CD14-positive monocyte (primary cell): Measurements from ENCODE around the gene OTUD7B. TPM values are rescaled to one million over a fixed set of nuclear protein-coding genes. Genes with fewer than 3 reads are reported as not detected.
A peak's percentile ranks its signal among the peaks of the same experiment; 100 is the strongest.

Experiments
- DNase-seq, 3 donors: peaks; one replicate each; pipeline ENCODE4 v3.0.0-alpha.2; 2011 to 2022
- H2AFZ ChIP-seq: 2 replicates; pipeline ENCODE4 v1.6.0; 2012; ENCODE audit warnings: mild to moderate bottlenecking, low read depth, low read length, inconsistent platforms; ENCODE audit not compliant: insufficient read depth, poor library complexity, severe bottlenecking
- H3K27ac ChIP-seq, 2 donors: 1 replicate in 1 of 2; 2 replicates in 1 of 2; pipeline ENCODE4 v1.5.1; 2012 to 2013; ENCODE audit warnings: low read length in 2 of 2, control low read depth in 1 of 2, inconsistent platforms in 1 of 2, low read depth in 1 of 2, mild to moderate bottlenecking in 1 of 2
- H3K27me3 ChIP-seq, 2 donors: one replicate each; pipeline versions ENCODE4 v1.6.0 to v1.6.1; 2011 to 2013; ENCODE audit warnings: low read length in 2 of 2; ENCODE audit not compliant: control insufficient read depth in 2 of 2, insufficient read depth in 2 of 2
- H3K36me3 ChIP-seq, 2 donors: replicated peaks in 1 of 2; 1 replicate in 1 of 2; 2 replicates in 1 of 2; pipeline versions ENCODE4 v1.5.1 to v1.6.1; 2012 to 2013; ENCODE audit warnings: low read length in 2 of 2, control low read depth in 1 of 2, inconsistent platforms in 1 of 2, mild to moderate bottlenecking in 1 of 2; ENCODE audit not compliant: insufficient read depth in 2 of 2, control insufficient read depth in 1 of 2
- H3K4me1 ChIP-seq, 2 donors: 1 replicate in 1 of 2; 2 replicates in 1 of 2; pipeline versions ENCODE4 v1.5.1 to v1.6.1; 2012 to 2013; ENCODE audit warnings: low read length in 2 of 2, control low read depth in 1 of 2, inconsistent platforms in 1 of 2, mild to moderate bottlenecking in 1 of 2, moderate library complexity in 1 of 2; ENCODE audit not compliant: insufficient read depth in 2 of 2, control insufficient read depth in 1 of 2
- H3K4me2 ChIP-seq: replicated peaks from 2 replicates; pipeline ENCODE3; 2012; ENCODE audit warnings: low read length, moderate library complexity, mild to moderate bottlenecking; ENCODE audit not compliant: poor library complexity, severe bottlenecking; ENCODE audit errors: extremely low read depth
- H3K4me3 ChIP-seq, 3 experiments: fragments of 200-600 bp in 1 of 3; sonication (generic) in 1 of 3; replicated peaks in 1 of 3; 1 replicate in 2 of 3; 2 replicates in 1 of 3; pipeline ENCODE4 v1.5.1; 2011 to 2013; ENCODE audit warnings: low read length in 3 of 3, mild to moderate bottlenecking in 3 of 3, control low read depth in 2 of 3, low read depth in 2 of 3, inconsistent platforms in 1 of 3, moderate library complexity in 1 of 3
- H3K79me2 ChIP-seq: 2 replicates; pipeline ENCODE4 v1.6.0; 2012; ENCODE audit warnings: mild to moderate bottlenecking, control low read depth, inconsistent platforms, low read length, moderate library complexity; ENCODE audit not compliant: insufficient read depth
- H3K9ac ChIP-seq: 2 replicates; pipeline ENCODE4 v1.6.0; 2017; ENCODE audit warnings: low read length, mild to moderate bottlenecking; ENCODE audit not compliant: insufficient read depth, poor library complexity, severe bottlenecking
- H3K9me3 ChIP-seq, 2 donors: replicated peaks in 1 of 2; 1 replicate in 1 of 2; 2 replicates in 1 of 2; pipeline versions ENCODE4 v1.5.1 to v1.6.1; 2012 to 2013; ENCODE audit warnings: low read length in 2 of 2, control low read depth in 1 of 2; ENCODE audit not compliant: control insufficient read depth in 1 of 2, insufficient read depth in 1 of 2
- H4K20me1 ChIP-seq: 2 replicates; pipeline ENCODE4 v1.6.0; 2012; ENCODE audit warnings: mild to moderate bottlenecking, low read length, control low read depth, moderate library complexity; ENCODE audit not compliant: insufficient read depth
- H3K27ac Mint-ChIP-seq, 7 donors: one replicate each; pipeline ENCODE4 v1.8.0; 2020; ENCODE audit warnings: mild to moderate bottlenecking in 7 of 7, mixed read lengths in 7 of 7, moderate library complexity in 6 of 7, inconsistent platforms in 2 of 7
- H3K27me3 Mint-ChIP-seq, 3 donors: one replicate each; pipeline ENCODE4 v1.8.0; 2021 to 2022; ENCODE audit warnings: low read depth in 3 of 3, mild to moderate bottlenecking in 3 of 3, mixed read lengths in 3 of 3, moderate library complexity in 3 of 3, inconsistent platforms in 1 of 3
- H3K36me3 Mint-ChIP-seq, 2 donors: one replicate each; pipeline ENCODE4 v1.8.0; 2020; ENCODE audit warnings: mixed read lengths in 2 of 2, inconsistent platforms in 1 of 2, mild to moderate bottlenecking in 1 of 2
- H3K4me1 Mint-ChIP-seq: one replicate; pipeline ENCODE4 v1.8.0; 2020; ENCODE audit warnings: mild to moderate bottlenecking, mixed read lengths
- H3K4me3 Mint-ChIP-seq, 2 donors: one replicate each; pipeline ENCODE4 v1.8.0; 2020; ENCODE audit warnings: mild to moderate bottlenecking in 2 of 2, mixed read lengths in 2 of 2, moderate library complexity in 1 of 2
- H3K9me3 Mint-ChIP-seq, 7 donors: one replicate each; pipeline ENCODE4 v1.8.0; 2020 to 2022; ENCODE audit warnings: mixed read lengths in 7 of 7, mild to moderate bottlenecking in 6 of 7, moderate library complexity in 6 of 7, inconsistent platforms in 2 of 7
- WGBS: methylation state at CpG from one replicate; pipeline ENCODE4 v1.1.5; 2013; ENCODE audit warnings: missing lambda C conversion rate; ENCODE audit not compliant: insufficient coverage; 5-methylcytosine and 5-hydroxymethylcytosine counted together
- intact Hi-C, 2 donors: fragments of 100-400 bp; cut with micrococcal nuclease; formaldehyde crosslinking; loops; one replicate each; pipeline versions ENCODE4 v1.15.0 to v1.15.1; 2023
- polyA plus RNA-seq, 3 donors: library from polyadenylated mRNA; depleted of rRNA in 1 of 3; unstranded in 2 of 3; stranded (reverse) in 1 of 3; fragments of 300-500 nt in 2 of 3; fragments of >200 nt in 1 of 3; fragmentation: Illumina TruSeq in 2 of 3; gene quantifications; 1 replicate in 2 of 3; 2 replicates in 1 of 3; pipeline ENCODE4 v1.2.3, GENCODE V29; 2012 to 2021
- TF ChIP-seq, protein P1 (sequence below): fragments of 200-600 bp; IDR thresholded peaks from one replicate; pipeline ENCODE4 v1.8.0; 2022; ENCODE audit warnings: antibody characterized with exemption, mild to moderate bottlenecking

OTUD7B gene
- polyA plus RNA-seq, 3 donors: 0.03 TPM; not detected in 2

GRCh38 chr1:149906570-149907075 lies 103.9 kb downstream of the OTUD7B start:
- Histone ChIP-seq H3K9me3 (no peaks in the 10 kb centered on the region), H3K4me3 (no peak overlapping the region), H3K9ac (no peak overlapping the region), H3K79me2 (no peaks in the 10 kb centered on the region), H2AFZ (no peak overlapping the region), H3K4me1 (no peaks in the 10 kb centered on the region), H3K27ac (no peak overlapping the region), H3K27me3 (no peaks in the 10 kb centered on the region), H4K20me1 (no peaks in the 10 kb centered on the region), H3K36me3 (no peaks in the 10 kb centered on the region), H3K4me2 (no peak overlapping the region)
- H3K27me3 Mint-ChIP-seq: peaks cover 0 to 10% (median 2%) of the 10 kb centered on the region in 3 donors
- peaks cover 3 to 5% of the 10 kb centered on the region in 2 donors for H3K36me3 Mint-ChIP-seq
- intact Hi-C loops: no loop called here
- 95% methylated on average over 9 of the region's 10 CpGs for WGBS
- H3K4me1 Mint-ChIP-seq: no peaks in the 10 kb centered on the region
- no peak overlapping the region for H3K27ac Mint-ChIP-seq
- no peak for DNase-seq
- TF ChIP-seq, protein P1, sequence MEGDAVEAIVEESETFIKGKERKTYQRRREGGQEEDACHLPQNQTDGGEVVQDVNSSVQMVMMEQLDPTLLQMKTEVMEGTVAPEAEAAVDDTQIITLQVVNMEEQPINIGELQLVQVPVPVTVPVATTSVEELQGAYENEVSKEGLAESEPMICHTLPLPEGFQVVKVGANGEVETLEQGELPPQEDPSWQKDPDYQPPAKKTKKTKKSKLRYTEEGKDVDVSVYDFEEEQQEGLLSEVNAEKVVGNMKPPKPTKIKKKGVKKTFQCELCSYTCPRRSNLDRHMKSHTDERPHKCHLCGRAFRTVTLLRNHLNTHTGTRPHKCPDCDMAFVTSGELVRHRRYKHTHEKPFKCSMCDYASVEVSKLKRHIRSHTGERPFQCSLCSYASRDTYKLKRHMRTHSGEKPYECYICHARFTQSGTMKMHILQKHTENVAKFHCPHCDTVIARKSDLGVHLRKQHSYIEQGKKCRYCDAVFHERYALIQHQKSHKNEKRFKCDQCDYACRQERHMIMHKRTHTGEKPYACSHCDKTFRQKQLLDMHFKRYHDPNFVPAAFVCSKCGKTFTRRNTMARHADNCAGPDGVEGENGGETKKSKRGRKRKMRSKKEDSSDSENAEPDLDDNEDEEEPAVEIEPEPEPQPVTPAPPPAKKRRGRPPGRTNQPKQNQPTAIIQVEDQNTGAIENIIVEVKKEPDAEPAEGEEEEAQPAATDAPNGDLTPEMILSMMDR: no peak
- H3K9me3 Mint-ChIP-seq: peaks cover 0 to 3% (median 0%) of the 10 kb centered on the region in 7 donors
- H3K4me3 Mint-ChIP-seq: no peak overlapping the region

- intact Hi-C loops: no loop called here
- no peaks in the 10 kb centered on the region for H3K79me2 ChIP-seq
- no peaks in the 10 kb centered on the region for H3K9me3 ChIP-seq
- H3K27ac ChIP-seq: no peak overlapping the region
- no peaks in the 10 kb centered on the region for H3K27me3 ChIP-seq
- Mint-ChIP-seq H3K4me1 (peaks cover 15% of the 10 kb centered on the region), H3K9me3 (peaks cover 0 to 3% (median 2%) of the 10 kb centered on the region in 7 donors), H3K36me3 (peaks cover 5 to 6% of the 10 kb centered on the region in 2 donors), H3K27me3 (peaks cover 0 to 10% (median 0%) of the 10 kb centered on the region in 3 donors), H3K4me3 (no peak overlapping the region), H3K27ac (peak overlapping the region in 1 of 7 donors; percentile 54)
- no peak for DNase-seq
- no peak overlapping the region for H3K4me3 ChIP-seq
- H2AFZ ChIP-seq: no peak overlapping the region
- WGBS: no CpG with 5 or more reads among the region's 5 CpGs
- no peak overlapping the region for H3K9ac ChIP-seq
- no peak overlapping the region for H3K4me2 ChIP-seq
- H3K36me3 ChIP-seq: no peaks in the 10 kb centered on the region
- H3K4me1 ChIP-seq: peaks cover 8 to 16% of the 10 kb centered on the region in 2 donors
- no peaks in the 10 kb centered on the region for H4K20me1 ChIP-seq
- TF ChIP-seq, protein P1: no peak
Measured at GRCh38 chr1:149903836-149904491, 106.6 kb downstream of the OTUD7B start.
